HG03565 (cell line): ENCODE measurements around the gene CDA.

ENCODE experiments used
- ATAC-seq: cut with Tn5 transposase; IDR thresholded peaks from one replicate; pipeline ENCODE4 v1.9.1; 2021; ENCODE audit warnings: mild to moderate bottlenecking, moderate library complexity; ENCODE audit not compliant: unreplicated experiment

Gene CDA

DNA sequence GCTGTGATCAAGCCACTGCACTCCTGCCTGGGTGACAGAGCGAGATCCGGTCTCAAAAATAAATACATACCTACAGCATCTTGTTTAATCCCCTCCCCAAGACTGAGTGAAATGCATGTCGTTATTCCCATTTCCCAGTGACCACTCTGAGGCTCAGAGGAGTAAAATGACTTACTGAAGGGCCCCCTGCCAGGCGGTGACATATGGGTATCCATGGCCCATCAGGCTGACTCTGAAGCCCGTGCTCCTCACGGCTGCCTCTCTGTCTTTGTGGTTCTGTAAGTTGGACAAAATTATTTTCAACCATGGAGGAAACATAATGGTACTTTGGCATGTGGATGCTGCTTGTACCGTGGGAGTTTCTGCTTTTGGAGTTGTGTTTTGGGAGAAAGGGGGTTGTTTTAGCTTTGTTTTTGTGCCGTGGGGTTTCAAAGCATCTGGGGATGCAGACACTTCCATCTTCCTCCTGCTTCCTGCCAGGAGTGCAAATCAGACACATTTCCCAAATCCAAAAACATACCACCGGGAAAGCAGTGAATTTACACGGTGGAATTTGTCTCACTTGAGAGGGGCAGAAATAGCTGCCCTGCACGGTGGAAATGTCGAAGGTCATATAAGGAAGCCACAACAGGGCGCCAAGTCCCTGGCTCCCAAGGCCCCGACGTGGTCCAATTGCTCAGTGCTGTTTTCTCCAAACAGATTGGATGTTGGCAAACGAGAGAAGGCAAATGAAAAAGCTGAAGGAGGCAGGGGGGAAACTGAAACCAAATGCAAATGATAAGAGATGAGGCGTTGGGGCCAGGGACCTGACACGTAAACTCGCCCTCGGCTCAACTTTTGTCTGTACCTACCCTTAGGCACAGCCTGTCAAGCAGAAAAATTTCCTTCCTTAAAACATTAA, 27.3 kb downstream of the CDA start:
- no peak for ATAC-seq

- ATAC-seq = no peak
These were observed 28.1 kb downstream of the CDA start for GRCh38 chr1:20616847-20617487.

GRCh38 chr1:20618550-20618949, 29.7 kb downstream of the CDA start:
- ATAC-seq = no peak

GRCh38 chr1:20619999-20620398, 31.1 kb downstream of the CDA start:
- no peak for ATAC-seq

- no peak for ATAC-seq
These were observed 32.1 kb downstream of the CDA start for GRCh38 chr1:20621012-20621411.

GRCh38 chr1:20624709-20625108, 35.8 kb downstream of the CDA start:
- ATAC-seq = no peak

- no peak for ATAC-seq
These were observed 36.5 kb downstream of the CDA start for GRCh38 chr1:20625176-20626097.

DNA sequence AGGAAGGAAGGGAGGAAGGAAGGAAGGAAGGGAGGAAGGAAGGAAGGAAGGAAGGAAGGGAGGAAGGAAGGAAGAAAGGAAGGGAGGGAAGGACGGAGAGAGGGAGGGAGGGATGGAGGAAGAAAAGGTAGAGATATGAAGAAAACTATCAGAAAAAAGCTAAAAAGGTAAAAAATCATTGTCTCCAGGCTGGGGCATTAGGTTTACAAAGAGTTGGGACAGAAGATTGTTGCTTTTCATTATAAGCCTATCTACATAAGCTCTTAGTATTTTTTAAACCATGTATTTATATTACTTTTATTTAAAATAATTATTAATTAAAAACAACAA, 37.2 kb downstream of the CDA start:
- no peak for ATAC-seq

GRCh38 chr1:20626524-20626923, 37.6 kb downstream of the CDA start:
- no peak for ATAC-seq

DNA sequence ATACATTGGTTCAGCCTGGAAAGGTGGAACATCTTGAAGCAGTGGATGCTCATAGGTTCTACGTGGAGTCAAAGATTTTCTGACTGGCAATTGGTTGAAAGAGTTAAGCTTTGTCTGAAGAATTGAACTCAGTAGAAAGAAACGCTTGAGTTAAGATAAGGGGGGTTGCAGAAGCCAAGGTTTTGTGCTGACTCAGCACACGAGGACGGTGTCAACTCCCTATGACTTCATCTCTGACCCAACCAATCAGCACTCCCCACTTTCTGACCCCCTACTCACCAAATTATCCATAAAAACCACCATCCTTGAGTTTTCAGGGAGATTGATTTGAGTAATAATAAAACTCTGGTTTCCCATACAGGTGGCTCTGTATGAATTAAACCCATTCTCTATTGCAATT, 41.8 kb downstream of the CDA start:
- ATAC-seq = no peak

DNA sequence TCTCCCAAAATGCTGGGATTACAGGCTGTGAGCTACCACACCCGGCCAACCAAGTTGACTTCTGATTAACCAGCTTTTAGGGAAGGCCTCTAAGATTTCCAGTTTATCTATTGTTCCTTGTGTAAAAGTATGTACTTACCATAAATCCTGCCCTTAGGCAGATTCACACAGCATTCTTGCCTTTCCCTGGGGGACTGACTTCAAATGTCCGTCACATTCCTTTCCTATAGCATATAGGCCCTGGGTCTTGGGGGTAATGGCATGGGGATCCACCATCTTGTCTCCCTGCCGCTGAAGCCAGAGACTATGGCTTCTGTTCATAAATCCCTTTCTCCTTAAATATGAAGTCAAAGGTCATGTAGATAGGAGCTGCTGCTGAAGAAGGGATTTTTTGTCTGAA, 43.5 kb downstream of the CDA start:
- ATAC-seq = no peak

DNA sequence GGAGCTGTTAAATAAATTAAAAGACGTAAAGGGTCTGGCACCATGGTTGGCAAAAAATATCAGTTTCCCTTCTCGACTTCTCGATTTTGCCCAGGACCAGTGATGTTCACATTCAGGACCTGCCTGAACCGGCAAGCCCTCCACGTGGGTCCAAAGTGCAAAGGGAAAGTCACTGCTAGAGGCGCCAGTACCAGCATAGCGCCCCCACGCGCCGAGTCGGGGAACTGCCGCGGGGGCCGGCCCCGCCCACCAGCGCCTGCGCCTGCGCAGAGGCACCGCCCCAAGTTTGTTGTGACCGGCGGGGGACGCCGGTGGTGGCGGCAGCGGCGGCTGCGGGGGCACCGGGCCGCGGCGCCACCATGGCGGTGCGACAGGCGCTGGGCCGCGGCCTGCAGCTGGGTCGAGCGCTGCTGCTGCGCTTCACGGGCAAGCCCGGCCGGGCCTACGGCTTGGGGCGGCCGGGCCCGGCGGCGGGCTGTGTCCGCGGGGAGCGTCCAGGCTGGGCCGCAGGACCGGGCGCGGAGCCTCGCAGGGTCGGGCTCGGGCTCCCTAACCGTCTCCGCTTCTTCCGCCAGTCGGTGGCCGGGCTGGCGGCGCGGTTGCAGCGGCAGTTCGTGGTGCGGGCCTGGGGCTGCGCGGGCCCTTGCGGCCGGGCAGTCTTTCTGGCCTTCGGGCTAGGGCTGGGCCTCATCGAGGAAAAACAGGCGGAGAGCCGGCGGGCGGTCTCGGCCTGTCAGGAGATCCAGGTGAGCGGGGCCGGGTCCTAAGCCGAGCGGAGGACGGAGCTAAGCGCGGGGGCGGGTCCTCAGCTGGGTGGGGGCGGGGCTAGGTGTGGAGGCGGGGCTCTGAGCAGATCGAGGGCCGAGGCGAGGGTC, 44.5 kb downstream of the CDA start, which contains the start of gene PINK1:
Gene PINK1 (plus strand): TSS at position 269 of the 875 bp plus-strand sequence. CDS start 91 bp downstream, at position 360.
- peak; percentile 47 for ATAC-seq

- no peak for ATAC-seq
These were observed 45.2 kb downstream of the CDA start for GRCh38 chr1:20634065-20634593.

GRCh38 chr1:20634594-20635084, 45.7 kb downstream of the CDA start:
- ATAC-seq = no peak

DNA sequence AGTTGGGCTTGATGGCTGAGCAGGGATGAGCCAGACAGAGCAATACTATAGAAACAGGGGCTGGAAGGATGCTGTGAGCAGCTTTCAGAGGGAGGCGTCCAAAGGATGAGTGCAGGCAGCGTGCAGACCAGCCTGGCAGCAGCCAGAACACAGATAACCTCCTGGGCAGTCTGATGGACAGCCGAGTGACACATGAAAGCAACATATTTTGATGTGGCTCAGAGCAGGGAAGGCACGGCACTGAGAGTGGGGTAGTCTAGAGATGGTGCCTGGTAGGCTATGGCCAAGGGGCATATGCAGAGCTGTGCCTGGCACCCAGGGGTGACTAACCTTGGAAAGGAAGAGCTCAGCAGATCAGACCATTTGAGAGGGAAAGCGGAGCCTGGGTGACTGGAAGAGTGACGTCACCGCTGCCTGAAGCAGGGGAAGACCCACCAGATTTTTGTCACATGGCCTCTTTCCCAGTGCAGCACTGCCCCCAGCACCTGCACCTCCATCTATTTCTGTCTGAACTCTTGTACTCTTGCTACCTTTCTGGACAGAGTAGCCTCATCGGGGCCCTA, 48.0 kb downstream of the CDA start:
- ATAC-seq = no peak

GRCh38 chr1:20640183-20640597, 51.3 kb downstream of the CDA start:
- no peak for ATAC-seq

- ATAC-seq = no peak
These were observed 53.1 kb downstream of the CDA start for GRCh38 chr1:20641975-20642374.

GRCh38 chr1:20643080-20643479, 54.2 kb downstream of the CDA start:
- no peak for ATAC-seq

- no peak for ATAC-seq
These were observed 55.5 kb downstream of the CDA start for GRCh38 chr1:20644416-20644815.

DNA sequence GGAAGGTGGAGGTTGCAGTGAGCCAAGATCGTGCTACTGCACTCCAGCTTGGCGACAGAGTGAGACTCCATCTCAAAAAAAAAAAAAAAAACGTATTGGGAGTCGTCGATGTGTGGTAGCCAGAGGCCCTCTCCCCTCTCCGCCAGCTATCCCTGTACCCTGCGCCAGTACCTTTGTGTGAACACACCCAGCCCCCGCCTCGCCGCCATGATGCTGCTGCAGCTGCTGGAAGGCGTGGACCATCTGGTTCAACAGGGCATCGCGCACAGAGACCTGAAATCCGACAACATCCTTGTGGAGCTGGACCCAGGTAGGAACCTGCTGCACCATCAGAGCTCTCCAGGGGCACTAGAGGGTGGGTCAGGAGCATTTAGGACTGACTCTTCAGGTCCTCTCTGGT, 56.5 kb downstream of the CDA start:
- ATAC-seq = no peak
